ENCODE measurements around the gene RGS19.

- TF ChIP-seq CTCF (IDR thresholded peaks at IDR 0.05) (no peak), POLR2A (IDR thresholded peaks at IDR 0.05) (no peak)
Observed at GRCh38 chr20:64108731-64109681, 29.7 kb upstream of the RGS19 start.

Data from body of pancreas (tissue), 4 donors.